T-helper 1 cell treated with Interleukin-12 subunit alpha and Interleukin-12 subunit beta and Interleukin-4 antibody, amounts not matched to agents 30 μg/mL and 1 μg/mL, for 36 hours (primary cell): ENCODE measurements around the gene FDXACB1.

Experiments used
- H3K27ac Mint-ChIP-seq: one replicate; pipeline ENCODE4 v1.8.0; 2021; ENCODE audit warnings: mild to moderate bottlenecking, mixed read lengths
- H3K27me3 Mint-ChIP-seq: one replicate; pipeline ENCODE4 v1.8.0; 2021; ENCODE audit warnings: low read depth, mixed read lengths
- H3K36me3 Mint-ChIP-seq: one replicate; pipeline ENCODE4 v1.8.0; 2021; ENCODE audit warnings: low read depth, mixed read lengths
- H3K4me1 Mint-ChIP-seq: one replicate; pipeline ENCODE4 v1.8.0; 2021; ENCODE audit warnings: low read depth, mixed read lengths
- H3K4me3 Mint-ChIP-seq: one replicate; pipeline ENCODE4 v1.8.0; 2021; ENCODE audit warnings: mild to moderate bottlenecking, moderate library complexity, mixed read lengths
- H3K9me3 Mint-ChIP-seq: one replicate; pipeline ENCODE4 v1.8.0; 2021; ENCODE audit warnings: mixed read lengths

The FDXACB1 gene

DNA sequence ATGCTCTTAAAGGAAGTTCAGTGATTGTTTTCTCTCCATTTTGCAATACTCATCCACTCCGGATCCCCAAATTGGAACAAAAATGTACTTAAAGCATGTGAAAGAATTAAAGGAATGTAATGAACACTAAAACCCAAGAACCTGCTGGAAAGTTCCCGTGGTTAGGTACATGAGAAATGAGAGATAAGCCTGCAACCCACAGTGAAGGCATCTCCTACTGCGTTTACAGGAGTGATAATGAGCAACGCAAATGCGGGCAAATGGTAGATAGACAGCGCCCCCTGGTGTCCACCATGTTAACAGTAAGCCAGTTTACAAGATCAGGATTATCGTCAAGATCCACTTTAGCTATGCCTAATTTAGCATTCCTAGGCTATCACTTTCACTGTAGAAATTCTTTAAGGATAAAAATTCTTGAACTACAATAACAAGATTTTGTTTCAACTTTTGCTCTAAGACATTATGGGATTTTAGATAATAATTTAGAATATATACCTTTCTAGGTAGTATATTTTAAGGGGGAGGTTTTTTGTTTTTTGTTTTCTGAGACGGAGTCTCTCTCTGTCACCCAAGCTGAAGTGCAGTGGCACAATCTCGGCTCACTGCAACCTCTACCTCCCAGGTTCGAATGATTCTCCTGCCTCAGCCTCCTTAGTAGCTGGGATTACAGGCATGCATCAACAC lies 37.5 kb downstream of the FDXACB1 start:
- no peak overlapping the region for H3K27ac Mint-ChIP-seq
- no peaks in the 10 kb centered on the region for H3K27me3 Mint-ChIP-seq
- peaks cover 24% of the 10 kb centered on the region for H3K36me3 Mint-ChIP-seq
- no peak overlapping the region for H3K4me3 Mint-ChIP-seq
- H3K9me3 Mint-ChIP-seq = no peaks in the 10 kb centered on the region
- H3K4me1 Mint-ChIP-seq = peaks cover 11% of the 10 kb centered on the region

DNA sequence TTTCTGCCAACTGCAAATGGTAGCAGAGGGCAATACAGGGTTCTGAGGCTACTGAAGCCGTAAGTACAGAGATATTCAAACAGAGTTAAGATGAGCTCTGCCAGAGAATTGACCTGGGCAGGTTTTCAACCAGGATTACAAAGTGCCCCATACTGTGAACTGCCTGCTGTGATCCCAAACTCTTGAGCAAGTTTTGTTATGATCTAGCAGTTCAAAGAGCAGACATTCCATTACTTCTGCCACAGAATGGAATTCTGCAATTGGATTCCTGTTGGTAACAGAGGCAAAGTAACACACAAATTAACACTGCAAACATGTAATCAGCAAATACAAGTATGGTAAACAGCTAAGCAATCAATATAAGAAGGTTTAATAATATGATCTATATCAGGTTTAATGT lies 38.8 kb downstream of the FDXACB1 start:
- H3K4me1 Mint-ChIP-seq = peaks cover 11% of the 10 kb centered on the region
- no peak overlapping the region for H3K27ac Mint-ChIP-seq
- no peaks in the 10 kb centered on the region for H3K9me3 Mint-ChIP-seq
- no peaks in the 10 kb centered on the region for H3K27me3 Mint-ChIP-seq
- peaks cover 28% of the 10 kb centered on the region for H3K36me3 Mint-ChIP-seq
- no peak overlapping the region for H3K4me3 Mint-ChIP-seq

DNA sequence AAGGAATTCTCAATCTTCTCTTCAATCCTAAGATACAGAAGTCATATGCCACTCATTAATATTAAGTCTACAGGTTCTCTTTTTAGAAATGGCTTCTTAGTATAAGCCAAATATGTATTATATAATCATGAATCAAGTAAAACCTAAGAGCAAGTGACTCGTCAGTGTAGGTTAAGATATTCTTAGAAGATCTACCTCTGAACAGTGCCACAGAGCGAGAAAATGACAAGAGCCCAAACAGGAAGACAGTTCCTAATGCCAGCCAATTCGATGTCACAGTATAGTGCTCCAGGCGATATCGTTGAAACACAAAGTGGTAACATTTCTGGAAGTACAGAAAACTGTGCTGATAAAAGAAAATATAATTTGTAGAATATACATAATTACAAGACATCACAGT lies 40.9 kb downstream of the FDXACB1 start:
- Mint-ChIP-seq H3K36me3 (peaks cover 30% of the 10 kb centered on the region), H3K27ac (no peak overlapping the region), H3K4me1 (peaks cover 11% of the 10 kb centered on the region), H3K4me3 (no peak overlapping the region), H3K27me3 (no peaks in the 10 kb centered on the region), H3K9me3 (no peaks in the 10 kb centered on the region)

- no peaks in the 10 kb centered on the region for H3K9me3 Mint-ChIP-seq
- peaks cover 11% of the 10 kb centered on the region for H3K4me1 Mint-ChIP-seq
- peaks cover 30% of the 10 kb centered on the region for H3K36me3 Mint-ChIP-seq
- H3K4me3 Mint-ChIP-seq = no peak overlapping the region
- no peaks in the 10 kb centered on the region for H3K27me3 Mint-ChIP-seq
- H3K27ac Mint-ChIP-seq = no peak overlapping the region
Observed at GRCh38 chr11:111837366-111837891, 41.5 kb downstream of the FDXACB1 start.

- H3K9me3 Mint-ChIP-seq = no peaks in the 10 kb centered on the region
- peaks cover 11% of the 10 kb centered on the region for H3K4me1 Mint-ChIP-seq
- no peak overlapping the region for H3K27ac Mint-ChIP-seq
- peaks cover 30% of the 10 kb centered on the region for H3K36me3 Mint-ChIP-seq
- H3K4me3 Mint-ChIP-seq = no peak overlapping the region
- no peaks in the 10 kb centered on the region for H3K27me3 Mint-ChIP-seq
Observed at GRCh38 chr11:111836721-111837120, 42.2 kb downstream of the FDXACB1 start.

DNA sequence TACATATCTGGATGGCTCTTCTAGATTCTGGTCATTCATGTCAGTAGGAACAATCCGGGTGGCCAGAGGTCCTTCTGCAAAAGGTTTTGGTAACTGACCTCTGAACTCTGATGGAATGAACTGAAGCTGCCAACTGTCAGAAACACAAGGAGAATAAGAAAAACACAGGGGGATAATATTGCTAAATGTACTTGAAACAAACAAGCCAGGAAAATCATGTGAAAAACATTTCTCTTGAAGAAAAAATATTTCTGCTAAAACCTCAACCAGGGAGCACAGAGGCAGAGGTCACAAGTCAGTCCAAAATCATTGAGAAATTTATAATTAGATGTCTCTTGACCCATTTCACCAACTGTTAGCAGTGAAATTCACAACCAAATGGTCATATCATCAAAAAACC lies 42.8 kb downstream of the FDXACB1 start:
- peaks cover 11% of the 10 kb centered on the region for H3K4me1 Mint-ChIP-seq
- H3K36me3 Mint-ChIP-seq = peaks cover 26% of the 10 kb centered on the region
- no peaks in the 10 kb centered on the region for H3K27me3 Mint-ChIP-seq
- H3K9me3 Mint-ChIP-seq = no peaks in the 10 kb centered on the region
- no peak overlapping the region for H3K4me3 Mint-ChIP-seq
- no peak overlapping the region for H3K27ac Mint-ChIP-seq

DNA sequence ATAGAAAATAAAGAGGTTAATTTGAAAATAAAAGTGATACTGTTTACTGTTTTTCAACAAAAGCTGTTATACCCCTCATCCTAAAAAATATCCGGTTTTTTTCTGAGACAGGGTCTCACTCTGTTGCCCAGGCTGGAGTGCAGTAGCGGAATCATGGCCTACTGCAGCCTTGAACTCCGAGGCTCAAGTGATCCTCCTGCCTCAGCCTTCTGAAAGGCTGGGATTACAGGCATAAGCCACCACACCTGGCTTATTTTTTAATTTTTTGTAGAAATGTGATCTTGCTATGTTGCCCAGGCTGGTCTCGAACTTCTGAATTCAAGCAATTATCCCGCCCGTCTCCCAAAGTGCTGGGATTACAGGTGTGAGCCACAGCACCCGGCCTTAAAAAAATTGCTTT lies 43.3 kb downstream of the FDXACB1 start:
- Mint-ChIP-seq H3K4me3 (no peak overlapping the region), H3K27me3 (no peaks in the 10 kb centered on the region), H3K9me3 (no peaks in the 10 kb centered on the region), H3K4me1 (peaks cover 11% of the 10 kb centered on the region), H3K27ac (no peak overlapping the region), H3K36me3 (peaks cover 26% of the 10 kb centered on the region)

DNA sequence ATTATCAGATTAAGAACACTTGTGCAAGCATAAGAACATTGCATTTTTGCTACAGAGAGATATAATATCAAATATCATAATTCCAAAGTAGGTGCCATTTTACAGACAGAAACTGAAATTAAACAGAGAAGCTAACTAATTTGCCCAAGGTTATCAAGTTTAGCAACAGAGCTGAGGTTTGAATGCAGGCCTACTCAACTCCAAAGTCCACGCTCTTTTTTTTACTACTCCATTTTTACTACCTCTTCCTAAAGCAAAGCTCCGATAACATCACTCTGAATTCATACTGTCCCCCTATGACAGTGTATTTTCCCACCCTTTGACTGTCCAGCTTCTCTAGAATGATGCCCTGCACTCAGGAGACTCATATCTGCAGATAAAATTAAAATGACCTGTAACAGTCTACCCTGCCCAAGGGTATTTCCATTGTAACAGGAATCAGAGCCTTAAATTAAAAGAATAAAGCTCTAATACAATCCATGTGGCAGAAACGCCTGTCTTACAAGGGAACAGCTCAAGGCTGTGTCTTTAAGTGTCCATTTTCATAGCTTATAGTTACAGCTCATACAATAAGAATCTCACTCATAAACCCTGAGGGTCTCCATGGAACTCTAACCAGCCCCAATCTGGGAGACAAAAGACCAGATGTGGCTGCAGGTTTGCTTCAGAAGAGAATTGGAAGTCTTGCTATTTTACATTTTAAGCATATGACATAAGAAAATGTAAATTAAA lies 44.4 kb downstream of the FDXACB1 start:
- H3K36me3 Mint-ChIP-seq = peaks cover 30% of the 10 kb centered on the region
- no peaks in the 10 kb centered on the region for H3K9me3 Mint-ChIP-seq
- H3K4me1 Mint-ChIP-seq = peaks cover 11% of the 10 kb centered on the region
- no peak overlapping the region for H3K27ac Mint-ChIP-seq
- no peak overlapping the region for H3K4me3 Mint-ChIP-seq
- no peaks in the 10 kb centered on the region for H3K27me3 Mint-ChIP-seq

- Mint-ChIP-seq H3K9me3 (no peaks in the 10 kb centered on the region), H3K36me3 (peaks cover 28% of the 10 kb centered on the region), H3K27me3 (no peaks in the 10 kb centered on the region), H3K27ac (no peak overlapping the region), H3K4me3 (no peak overlapping the region), H3K4me1 (peaks cover 11% of the 10 kb centered on the region)
Observed at GRCh38 chr11:111833524-111833923, 45.4 kb downstream of the FDXACB1 start.

- Mint-ChIP-seq H3K4me1 (no peaks in the 10 kb centered on the region), H3K27ac (no peak overlapping the region), H3K27me3 (no peaks in the 10 kb centered on the region), H3K9me3 (no peaks in the 10 kb centered on the region), H3K36me3 (peaks cover 14% of the 10 kb centered on the region), H3K4me3 (no peak overlapping the region)
Observed at GRCh38 chr11:111829185-111829968, 49.6 kb downstream of the FDXACB1 start.

DNA sequence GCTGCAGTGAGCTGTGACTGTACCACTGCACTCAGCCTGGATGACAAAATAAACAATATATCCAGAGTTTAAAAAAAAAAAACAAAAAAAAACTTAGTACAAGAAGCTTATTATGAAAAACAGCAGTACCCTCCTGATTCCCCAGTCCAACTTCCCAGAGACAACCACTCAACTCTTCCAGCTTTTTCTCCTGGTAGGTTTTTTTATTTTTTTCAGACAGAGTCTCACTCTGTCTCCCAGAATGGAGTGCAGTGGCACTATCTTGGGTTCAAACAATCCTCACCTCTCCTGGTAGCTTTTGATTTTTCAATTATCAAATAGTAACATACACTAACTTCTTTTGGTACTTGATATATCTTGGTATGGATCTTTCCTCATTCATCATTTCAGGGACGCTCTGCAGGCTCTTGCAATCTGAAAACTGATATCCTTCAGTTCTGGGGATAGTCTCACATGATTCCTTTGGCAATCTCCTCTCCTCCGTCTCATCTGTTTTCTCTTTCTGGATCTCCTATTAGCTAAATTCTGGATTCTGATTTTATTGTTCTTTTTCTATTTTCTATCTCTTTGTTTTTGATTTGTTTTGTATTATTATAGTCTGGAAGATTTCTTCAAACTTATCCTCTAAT lies 52.5 kb downstream of the FDXACB1 start:
- H3K27me3 Mint-ChIP-seq = no peaks in the 10 kb centered on the region
- no peaks in the 10 kb centered on the region for H3K9me3 Mint-ChIP-seq
- H3K27ac Mint-ChIP-seq = no peak overlapping the region
- no peaks in the 10 kb centered on the region for H3K4me1 Mint-ChIP-seq
- no peak overlapping the region for H3K4me3 Mint-ChIP-seq
- H3K36me3 Mint-ChIP-seq = peaks cover 8% of the 10 kb centered on the region
